Type B pancreatic cell (in vitro differentiated cells): ENCODE data around the gene MDC1. TPM values are rescaled to one million over a fixed set of nuclear protein-coding genes. Genes with fewer than 3 reads are reported as not detected.
"Not testable (repeated sequence)": the region's sequence is repeated elsewhere in the genome, so short reads cannot be mapped to it uniquely, and the experiment has no call there.

Experiments
- DNase-seq: peaks from one replicate; pipeline ENCODE4 v3.0.0; 2021; ENCODE audit warnings: mixed read lengths; ENCODE audit not compliant: unreplicated experiment; ENCODE audit errors: extremely low spot score
- H3K27ac Mint-ChIP-seq: 2 replicates; pipeline ENCODE4 v1.8.0; 2021; ENCODE audit warnings: mild to moderate bottlenecking, mixed read lengths
- H3K27me3 Mint-ChIP-seq: 2 replicates; pipeline ENCODE4 v1.8.0; 2021; ENCODE audit warnings: mixed read lengths
- H3K36me3 Mint-ChIP-seq: 2 replicates; pipeline ENCODE4 v1.8.0; 2021; ENCODE audit warnings: mixed read lengths
- H3K4me1 Mint-ChIP-seq: one replicate; pipeline ENCODE4 v1.8.0; 2021; ENCODE audit warnings: mixed read lengths; ENCODE audit not compliant: unreplicated experiment
- H3K4me3 Mint-ChIP-seq: 2 replicates; pipeline ENCODE4 v1.8.0; 2021; ENCODE audit warnings: mild to moderate bottlenecking, mixed read lengths
- H3K9me3 Mint-ChIP-seq: 2 replicates; pipeline ENCODE4 v1.8.0; 2021; ENCODE audit warnings: mixed read lengths
- total RNA-seq: library from RNA; stranded (reverse); gene quantifications from 2 replicates; pipeline ENCODE4 v1.2.1, GENCODE V29; 2021; ENCODE audit warnings: low replicate concordance
- TF ChIP-seq, protein P1 (sequence below): fragments of 200-600 bp; sonication (generic); conservative IDR thresholded peaks from 2 replicates; pipeline ENCODE4 v1.5.0; 2021; ENCODE audit warnings: antibody characterized with exemption, mild to moderate bottlenecking

MDC1 gene
- total RNA-seq, 1 donor from 2014 or later = 71.3 TPM

DNA sequence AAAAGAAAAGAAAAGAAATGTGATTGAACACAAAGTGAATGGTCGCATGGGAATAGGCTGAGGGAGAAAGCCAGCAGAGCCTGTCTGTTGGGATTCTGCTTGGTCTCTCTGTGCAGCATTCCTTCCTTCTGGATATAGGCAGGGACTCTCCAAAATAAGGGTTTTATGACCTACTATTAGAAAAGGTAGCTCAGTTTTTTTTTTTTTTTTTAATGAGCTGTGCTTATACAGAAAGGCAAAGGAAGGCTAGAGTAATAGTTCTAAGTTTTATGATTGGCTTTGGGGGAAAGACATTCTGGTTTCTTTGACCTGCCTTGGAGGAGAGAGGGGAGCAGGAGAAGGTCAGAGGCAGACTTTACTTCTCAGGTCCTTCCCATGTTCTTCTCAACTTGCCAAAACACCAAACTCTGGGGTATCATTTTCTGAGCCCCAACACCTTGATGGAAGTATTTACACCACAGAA is 46.1 kb upstream of the MDC1 start:
- peak overlapping the region; percentile 77 for H3K27ac Mint-ChIP-seq
- H3K27me3 Mint-ChIP-seq = no peaks in the 10 kb centered on the region
- TF ChIP-seq, protein P1, sequence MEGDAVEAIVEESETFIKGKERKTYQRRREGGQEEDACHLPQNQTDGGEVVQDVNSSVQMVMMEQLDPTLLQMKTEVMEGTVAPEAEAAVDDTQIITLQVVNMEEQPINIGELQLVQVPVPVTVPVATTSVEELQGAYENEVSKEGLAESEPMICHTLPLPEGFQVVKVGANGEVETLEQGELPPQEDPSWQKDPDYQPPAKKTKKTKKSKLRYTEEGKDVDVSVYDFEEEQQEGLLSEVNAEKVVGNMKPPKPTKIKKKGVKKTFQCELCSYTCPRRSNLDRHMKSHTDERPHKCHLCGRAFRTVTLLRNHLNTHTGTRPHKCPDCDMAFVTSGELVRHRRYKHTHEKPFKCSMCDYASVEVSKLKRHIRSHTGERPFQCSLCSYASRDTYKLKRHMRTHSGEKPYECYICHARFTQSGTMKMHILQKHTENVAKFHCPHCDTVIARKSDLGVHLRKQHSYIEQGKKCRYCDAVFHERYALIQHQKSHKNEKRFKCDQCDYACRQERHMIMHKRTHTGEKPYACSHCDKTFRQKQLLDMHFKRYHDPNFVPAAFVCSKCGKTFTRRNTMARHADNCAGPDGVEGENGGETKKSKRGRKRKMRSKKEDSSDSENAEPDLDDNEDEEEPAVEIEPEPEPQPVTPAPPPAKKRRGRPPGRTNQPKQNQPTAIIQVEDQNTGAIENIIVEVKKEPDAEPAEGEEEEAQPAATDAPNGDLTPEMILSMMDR = no peak
- DNase-seq = no peak
- peaks cover 50% of the 10 kb centered on the region for H3K4me1 Mint-ChIP-seq
- H3K4me3 Mint-ChIP-seq = peak overlapping the region; percentile 57
- peaks cover 4% of the 10 kb centered on the region for H3K9me3 Mint-ChIP-seq
- no peaks in the 10 kb centered on the region for H3K36me3 Mint-ChIP-seq

DNA sequence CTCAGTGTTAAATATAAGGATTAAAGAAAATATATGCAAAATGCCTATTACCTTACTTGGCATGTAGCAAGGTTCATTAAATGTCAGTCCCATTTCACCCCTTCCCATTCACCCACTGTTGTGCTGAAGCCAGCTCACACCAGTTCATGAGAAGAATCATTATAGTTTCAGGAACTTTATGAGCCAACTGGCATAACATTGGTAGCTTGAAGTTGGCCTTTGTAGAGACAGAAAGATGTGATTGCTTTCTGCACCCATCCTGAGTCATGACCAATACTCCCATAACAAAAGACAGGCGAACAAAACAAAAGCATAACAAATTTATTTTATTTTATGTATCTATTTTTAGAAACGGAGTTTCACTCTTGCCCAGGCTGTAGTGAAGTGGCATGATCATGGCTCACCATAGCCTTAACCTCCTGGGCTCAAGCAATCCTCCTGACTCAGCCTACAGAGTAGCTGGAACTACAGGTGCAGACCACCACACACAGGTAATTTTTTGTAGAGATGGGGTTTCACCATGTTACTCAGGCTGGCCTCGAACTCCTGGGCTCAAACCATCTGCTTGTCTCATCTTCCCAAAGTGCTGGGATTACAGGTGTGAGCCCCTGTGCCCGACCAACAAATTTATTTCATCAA is 44.8 kb upstream of the MDC1 start:
- H3K4me1 Mint-ChIP-seq = peaks cover 56% of the 10 kb centered on the region
- H3K27me3 Mint-ChIP-seq = no peaks in the 10 kb centered on the region
- no peaks in the 10 kb centered on the region for H3K36me3 Mint-ChIP-seq
- H3K9me3 Mint-ChIP-seq = peaks cover 4% of the 10 kb centered on the region
- H3K27ac Mint-ChIP-seq = no peak overlapping the region
- TF ChIP-seq, protein P1 = no peak
- H3K4me3 Mint-ChIP-seq = no peak overlapping the region
- DNase-seq = no peak

DNA sequence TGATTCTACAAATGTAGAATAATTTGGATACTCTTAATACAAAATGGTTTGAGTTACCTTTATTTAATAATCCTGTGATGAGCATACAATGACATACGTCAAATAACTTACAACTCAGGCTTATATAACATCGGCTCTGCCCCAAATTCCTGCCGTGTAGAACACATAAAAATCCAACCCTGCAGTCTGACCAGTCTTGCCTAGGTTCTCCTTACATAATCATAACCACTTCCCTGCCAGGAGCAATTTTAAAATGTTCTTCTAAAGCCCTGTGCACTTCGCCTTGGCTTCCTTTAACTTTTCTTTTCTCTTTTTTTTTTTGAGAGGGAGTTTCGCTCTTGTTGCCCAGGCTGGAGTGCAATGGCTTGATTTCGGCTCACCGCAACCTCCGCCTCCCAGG is 43.5 kb upstream of the MDC1 start:
- no peak for DNase-seq
- Mint-ChIP-seq H3K36me3 (no peaks in the 10 kb centered on the region), H3K9me3 (peaks cover 4% of the 10 kb centered on the region), H3K27ac (peak overlapping the region; percentile 24), H3K4me3 (no peak overlapping the region), H3K4me1 (peaks cover 48% of the 10 kb centered on the region), H3K27me3 (no peaks in the 10 kb centered on the region)
- TF ChIP-seq, protein P1 = no peak

DNA sequence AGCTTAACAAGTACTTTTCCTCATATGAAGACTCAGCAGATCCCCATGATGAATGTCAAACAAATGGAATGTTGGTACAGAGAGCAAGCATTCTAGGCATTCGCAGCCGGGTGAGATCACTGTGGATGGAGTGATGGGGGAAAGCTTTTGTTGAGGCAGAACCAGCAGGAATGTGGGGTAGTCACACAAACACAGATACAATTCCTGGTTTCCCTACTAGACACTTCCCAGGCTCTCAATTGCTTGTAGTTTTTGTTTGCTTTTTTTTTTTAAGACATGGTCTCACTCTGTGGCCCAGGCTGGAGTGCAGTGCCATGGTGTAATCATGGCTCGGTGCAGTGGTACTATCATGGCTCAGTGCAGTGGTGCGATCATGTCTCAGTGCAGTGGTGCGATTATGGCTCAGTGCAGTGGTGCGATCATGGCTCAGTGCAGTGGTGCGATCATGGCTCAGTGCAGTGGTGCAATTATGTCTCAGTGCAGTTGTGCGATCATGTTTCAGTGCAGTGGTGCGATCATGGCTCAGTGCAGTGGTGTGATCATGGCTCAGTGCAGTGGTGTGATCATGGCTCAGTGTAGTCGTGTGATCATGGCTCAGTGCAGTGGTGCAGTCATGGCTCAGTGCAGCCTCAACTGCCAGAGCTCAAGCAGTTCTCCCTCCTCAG is 42.6 kb upstream of the MDC1 start:
- DNase-seq = no peak
- Mint-ChIP-seq H3K27ac (peak overlapping the region; percentile 78), H3K4me3 (no peak overlapping the region), H3K36me3 (no peaks in the 10 kb centered on the region), H3K4me1 (peaks cover 39% of the 10 kb centered on the region), H3K9me3 (peaks cover 4% of the 10 kb centered on the region), H3K27me3 (no peaks in the 10 kb centered on the region)
- TF ChIP-seq, protein P1 = no peak

DNA sequence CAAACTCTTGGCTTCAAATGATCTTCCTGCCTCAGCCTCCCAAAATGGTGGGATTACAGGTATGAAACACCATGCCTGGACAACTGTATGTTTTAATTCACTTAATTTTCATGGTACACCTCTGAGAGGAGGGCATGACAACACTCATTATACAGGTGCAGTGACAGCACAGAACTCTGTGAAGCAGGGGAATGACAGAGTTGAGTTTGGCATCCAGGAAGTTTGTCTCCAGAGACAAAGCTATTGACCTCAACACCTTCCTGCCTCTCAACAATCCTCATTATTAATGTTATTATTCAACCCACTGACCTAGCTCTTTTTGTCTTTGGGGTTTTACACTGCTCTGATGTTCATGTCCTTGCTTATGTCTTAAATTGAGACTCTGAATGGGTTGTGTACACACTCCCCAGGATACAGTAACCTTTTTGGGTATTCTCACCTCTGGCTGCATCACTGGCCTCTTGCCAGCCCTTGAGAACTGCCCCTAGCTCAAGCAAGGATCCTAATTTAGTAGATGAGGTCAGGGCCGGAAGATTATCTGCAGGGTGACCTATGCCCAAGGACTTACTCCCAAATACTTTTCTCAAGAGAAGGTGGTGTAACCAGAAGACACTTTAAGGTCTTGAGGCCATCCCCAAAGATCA is 40.3 kb upstream of the MDC1 start:
- TF ChIP-seq, protein P1 = no peak
- Mint-ChIP-seq H3K27me3 (no peaks in the 10 kb centered on the region), H3K9me3 (no peaks in the 10 kb centered on the region), H3K4me1 (peaks cover 27% of the 10 kb centered on the region), H3K36me3 (no peaks in the 10 kb centered on the region), H3K4me3 (no peak overlapping the region), H3K27ac (no peak overlapping the region)
- DNase-seq = no peak

DNA sequence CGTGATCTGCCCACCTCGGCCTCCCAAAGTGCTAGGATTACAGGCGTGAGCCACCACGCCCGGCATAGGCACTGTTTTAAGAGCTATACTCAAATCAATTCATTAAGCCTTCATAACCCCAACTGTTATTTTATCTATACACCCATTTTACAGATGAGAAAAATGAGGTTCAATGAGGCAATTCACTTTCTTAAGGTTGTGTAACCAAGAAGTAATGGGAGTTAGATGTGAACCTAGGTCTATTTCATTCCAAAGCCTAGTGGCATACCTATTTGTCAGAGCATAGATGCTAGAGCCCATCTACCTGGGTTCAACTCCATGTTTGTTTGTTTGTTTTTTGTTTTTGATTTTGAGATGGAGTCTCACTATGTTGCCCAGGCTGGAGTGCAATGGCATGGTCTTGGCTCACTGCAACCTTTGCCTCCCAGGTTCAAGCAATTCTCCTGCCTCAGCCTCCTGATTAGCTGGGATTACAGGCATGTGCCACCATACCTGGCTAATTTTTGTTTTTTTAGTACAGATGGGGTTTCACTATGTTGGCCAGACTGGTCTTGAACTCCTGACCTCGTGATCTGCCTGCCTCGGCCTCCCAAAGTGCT is 39.4 kb upstream of the MDC1 start:
- H3K9me3 Mint-ChIP-seq, DNase-seq, H3K27me3 Mint-ChIP-seq, H3K36me3 Mint-ChIP-seq, H3K27ac Mint-ChIP-seq, H3K4me3 Mint-ChIP-seq: not testable (repeated sequence)
- H3K4me1 Mint-ChIP-seq = peaks cover 34% of the 10 kb centered on the region
